RWPE2 (cell line): ENCODE data around the gene LDB2.

ENCODE experiments used
- ATAC-seq: fragments of 200-7000 bp; cut with Tn5 transposase; 3 replicates; pipeline ENCODE4 v1.9.1; 2021; ENCODE audit warnings: low read depth
- DNase-seq: peaks from one replicate; pipeline ENCODE4 v3.0.0-alpha.2; 2020; ENCODE audit warnings: low spot score
- H3K27ac ChIP-seq: fragments of 450-650 bp; 2 replicates; pipeline ENCODE4 v1.5.1; 2017; ENCODE audit warnings: mild to moderate bottlenecking; ENCODE audit not compliant: poor library complexity, severe bottlenecking
- H3K27me3 ChIP-seq: fragments of 250-450 bp; sonication (Bioruptor Pico); 2 replicates; pipeline ENCODE4 v1.5.1; 2021; ENCODE audit warnings: mild to moderate bottlenecking, moderate library complexity; ENCODE audit not compliant: insufficient read depth, poor library complexity, severe bottlenecking
- H3K36me3 ChIP-seq: fragments of 250-450 bp; sonication (Bioruptor Pico); 2 replicates; pipeline ENCODE4 v1.5.1; 2020; ENCODE audit warnings: low read depth, mild to moderate bottlenecking, moderate library complexity
- H3K4me1 ChIP-seq: fragments of 250-450 bp; sonication (Bioruptor Pico); 2 replicates; pipeline ENCODE4 v1.5.1; 2021; ENCODE audit warnings: mild to moderate bottlenecking, moderate library complexity; ENCODE audit not compliant: insufficient read depth, poor library complexity, severe bottlenecking
- H3K4me3 ChIP-seq: fragments of 250-450 bp; sonication (Bioruptor Pico); 2 replicates; pipeline ENCODE4 v1.5.1; 2021; ENCODE audit warnings: mild to moderate bottlenecking, moderate library complexity; ENCODE audit not compliant: severe bottlenecking
- H3K9me3 ChIP-seq: fragments of 250-450 bp; sonication (Bioruptor Pico); 2 replicates; pipeline ENCODE4 v1.5.1; 2021; ENCODE audit warnings: mild to moderate bottlenecking, moderate library complexity; ENCODE audit not compliant: severe bottlenecking
- CTCF ChIP-seq: fragments of 450-650 bp; IDR thresholded peaks from one replicate; pipeline ENCODE4 v1.5.1; 2017; ENCODE audit warnings: mild to moderate bottlenecking, moderate library complexity; ENCODE audit not compliant: poor library complexity, severe bottlenecking

The LDB2 gene

GRCh38 chr4:16472537-16472936 is 425.9 kb downstream of the LDB2 start:
- Histone ChIP-seq H3K4me1 (no peaks in the 10 kb centered on the region), H3K36me3 (no peaks in the 10 kb centered on the region), H3K9me3 (no peaks in the 10 kb centered on the region), H3K27me3 (no peaks in the 10 kb centered on the region), H3K27ac (no peak overlapping the region), H3K4me3 (no peak overlapping the region)
- ATAC-seq (0 out of 3 replicates have a peak, but pooled peaks have one; percentile 45), DNase-seq (no peak)
- no peak for TF ChIP-seq CTCF

- Histone ChIP-seq H3K27ac (no peak overlapping the region), H3K4me3 (no peak overlapping the region), H3K4me1 (no peaks in the 10 kb centered on the region), H3K27me3 (no peaks in the 10 kb centered on the region), H3K9me3 (no peaks in the 10 kb centered on the region), H3K36me3 (no peaks in the 10 kb centered on the region)
- no peak for DNase-seq
- no peak for TF ChIP-seq CTCF
- no peak for ATAC-seq
Measured at GRCh38 chr4:16467061-16467460, 431.4 kb downstream of the LDB2 start.

- ATAC-seq (no peak), DNase-seq (no peak)
- no peaks in the 10 kb centered on the region for H3K9me3 ChIP-seq
- no peak for TF ChIP-seq CTCF
- no peaks in the 10 kb centered on the region for H3K4me1 ChIP-seq
- no peak overlapping the region for H3K27ac ChIP-seq
- H3K36me3 ChIP-seq: no peaks in the 10 kb centered on the region
- no peak overlapping the region for H3K4me3 ChIP-seq
- H3K27me3 ChIP-seq: no peaks in the 10 kb centered on the region
Measured at GRCh38 chr4:16466581-16466980, 431.9 kb downstream of the LDB2 start.

GRCh38 chr4:16464651-16465050 is 433.8 kb downstream of the LDB2 start:
- Histone ChIP-seq H3K4me1 (no peaks in the 10 kb centered on the region), H3K36me3 (no peaks in the 10 kb centered on the region), H3K27ac (no peak overlapping the region), H3K27me3 (no peaks in the 10 kb centered on the region), H3K9me3 (no peaks in the 10 kb centered on the region), H3K4me3 (no peak overlapping the region)
- DNase-seq (no peak), ATAC-seq (no peak)
- no peak for TF ChIP-seq CTCF

- ATAC-seq (no peak), DNase-seq (no peak)
- H3K36me3 ChIP-seq: no peaks in the 10 kb centered on the region
- no peak overlapping the region for H3K27ac ChIP-seq
- no peaks in the 10 kb centered on the region for H3K9me3 ChIP-seq
- no peak for TF ChIP-seq CTCF
- H3K4me1 ChIP-seq: no peaks in the 10 kb centered on the region
- H3K27me3 ChIP-seq: no peaks in the 10 kb centered on the region
- no peak overlapping the region for H3K4me3 ChIP-seq
Measured at GRCh38 chr4:16462656-16463055, 435.8 kb downstream of the LDB2 start.
